ENCODE measurements around the gene ITGAE.

The ITGAE gene

GRCh38 chr17:3688852-3689261 lies 112.1 kb downstream of the ITGAE start:
- WGBS (ENCODE audit: insufficient coverage), result 76% methylated on average over 5 of the region's 14 CpGs
- H3K4me1 ChIP-seq (ENCODE audit: control extremely low read depth in 1 of 4, control insufficient read depth in 4 of 4, insufficient read depth in 4 of 4, low read length in 3 of 4), result peaks cover 0 to 4% (median 0%) of the 10 kb centered on the region in 4 experiments
- ChIA-PET CTCF (no interaction called here), POLR2A (no interaction called here)
- no peaks in the 10 kb centered on the region for H3K9me3 ChIP-seq (ENCODE audit: control extremely low read depth in 1 of 5, control insufficient read depth in 4 of 5, insufficient read depth in 2 of 5, low read depth in 1 of 5, low read length in 4 of 5)
- no peak for DNase-seq
- peaks cover 0 to 7% (median 2%) of the 10 kb centered on the region in 4 experiments for H3K36me3 ChIP-seq (ENCODE audit: control insufficient read depth in 4 of 4, insufficient read depth in 4 of 4, low read length in 3 of 4)
- no peak overlapping the region for H3K4me3 ChIP-seq (ENCODE audit: control insufficient read depth in 1 of 7, extremely low read depth in 1 of 7, insufficient read depth in 4 of 7, low read depth in 2 of 7, low read length in 6 of 7)
- peaks cover 0 to 7% (median 0%) of the 10 kb centered on the region in 5 experiments for H3K27me3 ChIP-seq (replicated peaks in 2 of 5; ENCODE audit: control insufficient read depth in 4 of 5, insufficient read depth in 5 of 5, low read length in 4 of 5)
- H3K27ac ChIP-seq (ENCODE audit: insufficient read depth in 1 of 2, low read depth in 1 of 2, low read length in 2 of 2, poor library complexity in 1 of 2, severe bottlenecking in 2 of 2), result no peak overlapping the region

DNA sequence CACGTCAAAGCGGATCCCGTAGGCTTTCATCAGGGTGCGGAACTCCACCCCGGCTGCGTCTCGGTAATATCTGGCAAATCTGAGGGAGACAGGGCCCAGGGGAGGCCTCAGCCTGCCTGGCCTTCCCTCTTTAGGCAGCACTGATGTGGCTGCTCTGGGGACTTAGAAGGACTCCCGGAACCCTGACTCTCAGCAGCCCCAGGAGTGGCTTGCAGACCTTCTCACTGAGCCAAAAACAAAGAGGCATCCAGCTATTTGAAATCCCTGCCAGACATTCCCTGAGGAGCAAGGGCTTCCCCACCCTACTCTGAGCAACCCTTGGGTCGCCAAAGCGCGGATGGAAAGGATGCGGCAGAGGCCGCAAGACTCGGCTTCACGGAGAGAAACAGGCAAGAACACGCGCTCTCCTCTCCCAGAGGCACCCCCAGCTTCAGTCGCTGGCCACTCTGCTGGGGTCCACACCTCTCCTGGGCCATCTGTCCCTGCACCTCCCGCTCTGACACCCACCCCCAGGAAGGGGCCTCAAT lies 112.9 kb downstream of the ITGAE start:
- Histone ChIP-seq H3K4me3 (ENCODE audit: control insufficient read depth in 1 of 7, extremely low read depth in 1 of 7, insufficient read depth in 4 of 7, low read depth in 2 of 7, low read length in 6 of 7) (no peak overlapping the region), H3K27me3 (replicated peaks in 2 of 5; ENCODE audit: control insufficient read depth in 4 of 5, insufficient read depth in 5 of 5, low read length in 4 of 5) (peaks cover 0 to 8% (median 0%) of the 10 kb centered on the region in 5 experiments), H3K4me1 (ENCODE audit: control extremely low read depth in 1 of 4, control insufficient read depth in 4 of 4, insufficient read depth in 4 of 4, low read length in 3 of 4) (peaks cover 0 to 4% (median 0%) of the 10 kb centered on the region in 4 experiments), H3K9me3 (ENCODE audit: control extremely low read depth in 1 of 5, control insufficient read depth in 4 of 5, insufficient read depth in 2 of 5, low read depth in 1 of 5, low read length in 4 of 5) (no peaks in the 10 kb centered on the region), H3K36me3 (ENCODE audit: control insufficient read depth in 4 of 4, insufficient read depth in 4 of 4, low read length in 3 of 4) (peaks cover 0 to 7% (median 2%) of the 10 kb centered on the region in 4 experiments), H3K27ac (ENCODE audit: insufficient read depth in 1 of 2, low read depth in 1 of 2, low read length in 2 of 2, poor library complexity in 1 of 2, severe bottlenecking in 2 of 2) (no peak overlapping the region)
- WGBS (ENCODE audit: insufficient coverage), result 83% methylated on average over 18 of the region's 19 CpGs
- DNase-seq, result no peak
- CTCF ChIA-PET, result no interaction called here
- POLR2A ChIA-PET, result no interaction called here

DNA sequence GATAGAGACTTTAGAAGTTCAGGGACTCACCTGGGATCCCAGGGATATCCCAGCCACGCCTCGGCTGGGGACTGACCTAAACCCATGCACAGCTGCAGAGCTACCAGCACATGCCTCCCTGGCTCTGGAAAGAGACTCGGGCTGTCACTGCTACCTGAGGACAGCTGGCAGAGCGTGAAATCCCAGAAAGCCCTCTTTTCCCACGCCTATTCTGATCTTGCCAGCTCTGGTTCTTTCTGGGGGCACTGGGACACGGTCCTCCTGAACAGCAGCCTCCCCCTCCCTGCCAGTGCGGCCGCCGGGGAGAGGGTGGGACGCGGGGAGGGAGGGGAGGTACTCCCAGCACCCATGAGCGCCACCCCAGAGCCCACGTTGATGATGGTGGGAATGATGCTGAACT lies 115.8 kb downstream of the ITGAE start:
- Histone ChIP-seq H3K4me3 (ENCODE audit: control insufficient read depth in 1 of 7, extremely low read depth in 1 of 7, insufficient read depth in 4 of 7, low read depth in 2 of 7, low read length in 6 of 7) (no peak overlapping the region), H3K36me3 (ENCODE audit: control insufficient read depth in 4 of 4, insufficient read depth in 4 of 4, low read length in 3 of 4) (peaks cover 0 to 5% (median 0%) of the 10 kb centered on the region in 4 experiments), H3K4me1 (ENCODE audit: control extremely low read depth in 1 of 4, control insufficient read depth in 4 of 4, insufficient read depth in 4 of 4, low read length in 3 of 4) (peaks cover 0 to 4% (median 1%) of the 10 kb centered on the region in 4 experiments), H3K27me3 (replicated peaks in 2 of 5; ENCODE audit: control insufficient read depth in 4 of 5, insufficient read depth in 5 of 5, low read length in 4 of 5) (peaks cover 0 to 8% (median 0%) of the 10 kb centered on the region in 5 experiments), H3K9me3 (ENCODE audit: control extremely low read depth in 1 of 5, control insufficient read depth in 4 of 5, insufficient read depth in 2 of 5, low read depth in 1 of 5, low read length in 4 of 5) (no peaks in the 10 kb centered on the region), H3K27ac (ENCODE audit: insufficient read depth in 1 of 2, low read depth in 1 of 2, low read length in 2 of 2, poor library complexity in 1 of 2, severe bottlenecking in 2 of 2) (no peak overlapping the region)
- DNase-seq, result no peak
- ChIA-PET POLR2A (no interaction called here), CTCF (no interaction called here)
- WGBS (ENCODE audit: insufficient coverage), result 72% methylated on average over 4 of the region's 13 CpGs

- ChIA-PET POLR2A (no interaction called here), CTCF (interaction anchor here (0.5 to 2.4 kb wide), 19 partner anchors 9 to 636 kb away, joined by 3 to 16 read pairs (median 4); partner anchors contain the start of genes EMC6 and TAX1BP3)
- Histone ChIP-seq H3K27me3 (replicated peaks in 2 of 5; ENCODE audit: control insufficient read depth in 4 of 5, insufficient read depth in 5 of 5, low read length in 4 of 5) (peaks cover 0 to 8% (median 0%) of the 10 kb centered on the region in 5 experiments), H3K4me1 (ENCODE audit: control extremely low read depth in 1 of 4, control insufficient read depth in 4 of 4, insufficient read depth in 4 of 4, low read length in 3 of 4) (peaks cover 0 to 2% (median 1%) of the 10 kb centered on the region in 4 experiments), H3K27ac (ENCODE audit: insufficient read depth in 1 of 2, low read depth in 1 of 2, low read length in 2 of 2, poor library complexity in 1 of 2, severe bottlenecking in 2 of 2) (no peak overlapping the region), H3K36me3 (ENCODE audit: control insufficient read depth in 4 of 4, insufficient read depth in 4 of 4, low read length in 3 of 4) (no peaks in the 10 kb centered on the region), H3K9me3 (ENCODE audit: control extremely low read depth in 1 of 5, control insufficient read depth in 4 of 5, insufficient read depth in 2 of 5, low read depth in 1 of 5, low read length in 4 of 5) (no peaks in the 10 kb centered on the region), H3K4me3 (ENCODE audit: control insufficient read depth in 1 of 7, extremely low read depth in 1 of 7, insufficient read depth in 4 of 7, low read depth in 2 of 7, low read length in 6 of 7) (no peak overlapping the region)
- WGBS (ENCODE audit: insufficient coverage), result 74% methylated on average over 6 of the region's 10 CpGs
- peak; percentile 41 to 66 (median 62) for DNase-seq
Measured at GRCh38 chr17:3683054-3683511, 117.9 kb downstream of the ITGAE start.

- H3K9me3 ChIP-seq (ENCODE audit: control extremely low read depth in 1 of 5, control insufficient read depth in 4 of 5, insufficient read depth in 2 of 5, low read depth in 1 of 5, low read length in 4 of 5), result no peaks in the 10 kb centered on the region
- no peak for DNase-seq
- H3K4me1 ChIP-seq (ENCODE audit: control extremely low read depth in 1 of 4, control insufficient read depth in 4 of 4, insufficient read depth in 4 of 4, low read length in 3 of 4), result peaks cover 0 to 2% (median 0%) of the 10 kb centered on the region in 4 experiments
- WGBS (ENCODE audit: insufficient coverage), result 100% methylated on average over 7 of the region's 12 CpGs
- no peak overlapping the region for H3K27ac ChIP-seq (ENCODE audit: insufficient read depth in 1 of 2, low read depth in 1 of 2, low read length in 2 of 2, poor library complexity in 1 of 2, severe bottlenecking in 2 of 2)
- ChIA-PET CTCF (interaction anchor here (0.8 to 2.4 kb wide), 8 partner anchors 12 to 157 kb away, joined by 3 to 16 read pairs (median 5); no protein-coding TSS in a partner anchor), POLR2A (no interaction called here)
- peaks cover 0 to 8% (median 0%) of the 10 kb centered on the region in 5 experiments for H3K27me3 ChIP-seq (replicated peaks in 2 of 5; ENCODE audit: control insufficient read depth in 4 of 5, insufficient read depth in 5 of 5, low read length in 4 of 5)
- H3K36me3 ChIP-seq (ENCODE audit: control insufficient read depth in 4 of 4, insufficient read depth in 4 of 4, low read length in 3 of 4), result no peaks in the 10 kb centered on the region
- no peak overlapping the region for H3K4me3 ChIP-seq (ENCODE audit: control insufficient read depth in 1 of 7, extremely low read depth in 1 of 7, insufficient read depth in 4 of 7, low read depth in 2 of 7, low read length in 6 of 7)
Measured at GRCh38 chr17:3682033-3682432, 119.0 kb downstream of the ITGAE start.

GRCh38 chr17:3681565-3681964 lies 119.4 kb downstream of the ITGAE start:
- 87% methylated on average over 17 of the region's 20 CpGs for WGBS (ENCODE audit: insufficient coverage)
- DNase-seq, result no peak
- ChIA-PET CTCF (interaction anchor here (1.5 kb wide), 1 partner anchor 11 kb away, joined by 5 read pairs; no protein-coding TSS in a partner anchor), POLR2A (no interaction called here)
- H3K27ac ChIP-seq (ENCODE audit: insufficient read depth in 1 of 2, low read depth in 1 of 2, low read length in 2 of 2, poor library complexity in 1 of 2, severe bottlenecking in 2 of 2), result no peak overlapping the region
- peaks cover 0 to 8% (median 0%) of the 10 kb centered on the region in 5 experiments for H3K27me3 ChIP-seq (replicated peaks in 2 of 5; ENCODE audit: control insufficient read depth in 4 of 5, insufficient read depth in 5 of 5, low read length in 4 of 5)
- no peaks in the 10 kb centered on the region for H3K9me3 ChIP-seq (ENCODE audit: control extremely low read depth in 1 of 5, control insufficient read depth in 4 of 5, insufficient read depth in 2 of 5, low read depth in 1 of 5, low read length in 4 of 5)
- no peaks in the 10 kb centered on the region for H3K36me3 ChIP-seq (ENCODE audit: control insufficient read depth in 4 of 4, insufficient read depth in 4 of 4, low read length in 3 of 4)
- H3K4me1 ChIP-seq (ENCODE audit: control extremely low read depth in 1 of 4, control insufficient read depth in 4 of 4, insufficient read depth in 4 of 4, low read length in 3 of 4), result peaks cover 0 to 2% (median 0%) of the 10 kb centered on the region in 4 experiments
- H3K4me3 ChIP-seq (ENCODE audit: control insufficient read depth in 1 of 7, extremely low read depth in 1 of 7, insufficient read depth in 4 of 7, low read depth in 2 of 7, low read length in 6 of 7), result no peak overlapping the region

DNA sequence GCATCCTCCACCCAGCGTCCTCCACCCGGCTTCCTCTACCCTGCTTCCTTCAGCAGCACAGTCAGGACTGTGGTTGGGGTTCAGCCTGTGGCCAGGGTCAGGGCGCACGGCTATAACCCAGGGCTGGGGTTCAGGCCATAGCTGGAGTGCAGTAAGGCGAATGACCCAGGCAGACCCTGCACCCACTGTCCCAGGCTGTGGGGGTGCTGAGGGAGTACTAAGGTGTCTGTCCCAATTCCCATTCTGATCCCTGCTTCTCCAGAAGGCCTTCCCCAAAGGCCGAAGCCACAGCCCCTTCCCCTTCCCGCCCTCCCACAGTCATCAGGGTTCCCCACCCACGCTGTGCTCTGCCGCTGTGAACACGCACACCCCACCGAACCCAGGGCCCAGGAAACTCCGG lies 119.9 kb downstream of the ITGAE start:
- ChIA-PET CTCF (no interaction called here), POLR2A (no interaction called here)
- H3K4me1 ChIP-seq (ENCODE audit: control extremely low read depth in 1 of 4, control insufficient read depth in 4 of 4, insufficient read depth in 4 of 4, low read length in 3 of 4), result peaks cover 0 to 2% (median 0%) of the 10 kb centered on the region in 4 experiments
- no peak overlapping the region for H3K4me3 ChIP-seq (ENCODE audit: control insufficient read depth in 1 of 7, extremely low read depth in 1 of 7, insufficient read depth in 4 of 7, low read depth in 2 of 7, low read length in 6 of 7)
- H3K27ac ChIP-seq (ENCODE audit: insufficient read depth in 1 of 2, low read depth in 1 of 2, low read length in 2 of 2, poor library complexity in 1 of 2, severe bottlenecking in 2 of 2), result no peak overlapping the region
- no peak for DNase-seq
- H3K36me3 ChIP-seq (ENCODE audit: control insufficient read depth in 4 of 4, insufficient read depth in 4 of 4, low read length in 3 of 4), result no peaks in the 10 kb centered on the region
- H3K27me3 ChIP-seq (replicated peaks in 2 of 5; ENCODE audit: control insufficient read depth in 4 of 5, insufficient read depth in 5 of 5, low read length in 4 of 5), result peaks cover 0 to 8% (median 0%) of the 10 kb centered on the region in 5 experiments
- 95% methylated on average over 10 of the region's 12 CpGs for WGBS (ENCODE audit: insufficient coverage)
- no peaks in the 10 kb centered on the region for H3K9me3 ChIP-seq (ENCODE audit: control extremely low read depth in 1 of 5, control insufficient read depth in 4 of 5, insufficient read depth in 2 of 5, low read depth in 1 of 5, low read length in 4 of 5)

Measured in common myeloid progenitor, CD34-positive (primary cell).